Measurements from ENCODE around the gene UQCR10.

Gene UQCR10

GRCh38 chr22:29788339-29789279, 21.4 kb downstream of the UQCR10 start:
- Histone ChIP-seq H3K4me3 (ENCODE audit: low read length) (no peak overlapping the region), H3K27me3 (ENCODE audit: control insufficient read depth, insufficient read depth, low read length) (no peaks in the 10 kb centered on the region), H3K9me3 (ENCODE audit: control insufficient read depth, low read depth, low read length) (no peaks in the 10 kb centered on the region), H3K9ac (ENCODE audit: low read length) (no peak overlapping the region), H3K36me3 (ENCODE audit: control insufficient read depth, low read depth, low read length) (peaks cover 28% of the 10 kb centered on the region), H3K27ac (ENCODE audit: low read length) (no peak overlapping the region), H3K4me1 (ENCODE audit: control insufficient read depth, low read depth, low read length) (no peaks in the 10 kb centered on the region)

- H3K9ac ChIP-seq (ENCODE audit: low read length), result no peak overlapping the region
- peaks cover 28% of the 10 kb centered on the region for H3K36me3 ChIP-seq (ENCODE audit: control insufficient read depth, low read depth, low read length)
- H3K4me3 ChIP-seq (ENCODE audit: low read length), result no peak overlapping the region
- no peaks in the 10 kb centered on the region for H3K27me3 ChIP-seq (ENCODE audit: control insufficient read depth, insufficient read depth, low read length)
- no peak overlapping the region for H3K27ac ChIP-seq (ENCODE audit: low read length)
- no peaks in the 10 kb centered on the region for H3K9me3 ChIP-seq (ENCODE audit: control insufficient read depth, low read depth, low read length)
- no peaks in the 10 kb centered on the region for H3K4me1 ChIP-seq (ENCODE audit: control insufficient read depth, low read depth, low read length)
Measured at GRCh38 chr22:29790061-29790460, 22.9 kb downstream of the UQCR10 start.

GRCh38 chr22:29793396-29793795, 26.2 kb downstream of the UQCR10 start:
- Histone ChIP-seq H3K4me3 (ENCODE audit: low read length) (no peak overlapping the region), H3K27me3 (ENCODE audit: control insufficient read depth, insufficient read depth, low read length) (no peaks in the 10 kb centered on the region), H3K36me3 (ENCODE audit: control insufficient read depth, low read depth, low read length) (peaks cover 30% of the 10 kb centered on the region), H3K9ac (ENCODE audit: low read length) (no peak overlapping the region), H3K4me1 (ENCODE audit: control insufficient read depth, low read depth, low read length) (no peaks in the 10 kb centered on the region), H3K9me3 (ENCODE audit: control insufficient read depth, low read depth, low read length) (no peaks in the 10 kb centered on the region), H3K27ac (ENCODE audit: low read length) (no peak overlapping the region)

GRCh38 chr22:29795663-29796062, 28.5 kb downstream of the UQCR10 start:
- Histone ChIP-seq H3K4me3 (ENCODE audit: low read length) (no peak overlapping the region), H3K27ac (ENCODE audit: low read length) (no peak overlapping the region), H3K9ac (ENCODE audit: low read length) (no peak overlapping the region), H3K9me3 (ENCODE audit: control insufficient read depth, low read depth, low read length) (no peaks in the 10 kb centered on the region), H3K36me3 (ENCODE audit: control insufficient read depth, low read depth, low read length) (peaks cover 22% of the 10 kb centered on the region), H3K4me1 (ENCODE audit: control insufficient read depth, low read depth, low read length) (no peaks in the 10 kb centered on the region), H3K27me3 (ENCODE audit: control insufficient read depth, insufficient read depth, low read length) (no peaks in the 10 kb centered on the region)

DNA sequence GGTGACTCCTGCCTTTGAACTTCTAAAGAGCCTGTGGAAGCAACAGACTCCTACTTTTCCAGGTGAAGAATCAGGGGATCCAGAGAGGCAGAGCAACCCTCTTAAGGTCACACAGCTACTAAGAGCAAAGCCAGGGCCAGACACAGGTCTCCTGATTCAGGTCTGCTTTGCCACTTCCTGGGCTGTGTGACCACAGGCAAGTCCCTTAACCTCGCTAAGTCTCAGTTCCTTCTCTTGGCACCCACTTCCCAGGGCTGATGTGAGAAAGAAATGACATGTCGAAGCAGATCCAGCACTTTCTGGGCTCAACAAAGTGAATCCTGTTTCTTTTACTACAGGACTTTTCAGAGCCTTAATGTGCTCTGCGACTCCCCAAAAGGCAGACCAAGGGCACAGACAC, 30.2 kb downstream of the UQCR10 start:
- H3K4me3 ChIP-seq (ENCODE audit: low read length), result no peak overlapping the region
- no peaks in the 10 kb centered on the region for H3K9me3 ChIP-seq (ENCODE audit: control insufficient read depth, low read depth, low read length)
- H3K27ac ChIP-seq (ENCODE audit: low read length), result no peak overlapping the region
- H3K27me3 ChIP-seq (ENCODE audit: control insufficient read depth, insufficient read depth, low read length), result no peaks in the 10 kb centered on the region
- no peak overlapping the region for H3K9ac ChIP-seq (ENCODE audit: low read length)
- no peaks in the 10 kb centered on the region for H3K4me1 ChIP-seq (ENCODE audit: control insufficient read depth, low read depth, low read length)
- peaks cover 26% of the 10 kb centered on the region for H3K36me3 ChIP-seq (ENCODE audit: control insufficient read depth, low read depth, low read length)

DNA sequence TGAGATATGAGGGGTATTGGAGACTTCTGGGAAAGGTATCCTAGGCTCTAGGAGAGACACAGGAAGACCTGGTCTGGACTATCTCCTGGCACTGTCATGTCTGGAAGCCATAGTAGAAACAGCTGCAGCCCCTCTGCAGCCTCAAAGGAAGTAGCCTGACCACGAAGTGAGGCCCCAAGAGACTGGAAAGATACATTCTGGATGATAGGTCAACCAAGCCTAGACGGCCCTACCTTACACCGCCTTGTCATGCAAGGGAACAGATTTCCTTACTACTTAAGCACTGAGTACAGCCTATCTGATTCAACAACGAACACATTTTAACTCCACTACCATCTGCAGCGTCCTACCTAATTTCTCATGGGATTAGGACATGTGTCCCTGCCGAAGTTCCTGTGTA, 31.1 kb downstream of the UQCR10 start:
- Histone ChIP-seq H3K9ac (ENCODE audit: low read length) (no peak overlapping the region), H3K9me3 (ENCODE audit: control insufficient read depth, low read depth, low read length) (no peaks in the 10 kb centered on the region), H3K36me3 (ENCODE audit: control insufficient read depth, low read depth, low read length) (peaks cover 22% of the 10 kb centered on the region), H3K27me3 (ENCODE audit: control insufficient read depth, insufficient read depth, low read length) (no peaks in the 10 kb centered on the region), H3K4me3 (ENCODE audit: low read length) (no peak overlapping the region), H3K4me1 (ENCODE audit: control insufficient read depth, low read depth, low read length) (no peaks in the 10 kb centered on the region), H3K27ac (ENCODE audit: low read length) (no peak overlapping the region)

GRCh38 chr22:29798801-29799200, 31.6 kb downstream of the UQCR10 start:
- H3K9me3 ChIP-seq (ENCODE audit: control insufficient read depth, low read depth, low read length), result no peaks in the 10 kb centered on the region
- no peaks in the 10 kb centered on the region for H3K4me1 ChIP-seq (ENCODE audit: control insufficient read depth, low read depth, low read length)
- H3K4me3 ChIP-seq (ENCODE audit: low read length), result no peak overlapping the region
- peaks cover 27% of the 10 kb centered on the region for H3K36me3 ChIP-seq (ENCODE audit: control insufficient read depth, low read depth, low read length)
- no peak overlapping the region for H3K27ac ChIP-seq (ENCODE audit: low read length)
- no peak overlapping the region for H3K9ac ChIP-seq (ENCODE audit: low read length)
- no peaks in the 10 kb centered on the region for H3K27me3 ChIP-seq (ENCODE audit: control insufficient read depth, insufficient read depth, low read length)

GRCh38 chr22:29799217-29799680, 32.1 kb downstream of the UQCR10 start:
- H3K9me3 ChIP-seq (ENCODE audit: control insufficient read depth, low read depth, low read length), result no peaks in the 10 kb centered on the region
- no peak overlapping the region for H3K27ac ChIP-seq (ENCODE audit: low read length)
- H3K9ac ChIP-seq (ENCODE audit: low read length), result no peak overlapping the region
- no peaks in the 10 kb centered on the region for H3K27me3 ChIP-seq (ENCODE audit: control insufficient read depth, insufficient read depth, low read length)
- H3K4me3 ChIP-seq (ENCODE audit: low read length), result no peak overlapping the region
- H3K4me1 ChIP-seq (ENCODE audit: control insufficient read depth, low read depth, low read length), result no peaks in the 10 kb centered on the region
- peaks cover 31% of the 10 kb centered on the region for H3K36me3 ChIP-seq (ENCODE audit: control insufficient read depth, low read depth, low read length)

GRCh38 chr22:29801153-29801552, 34.0 kb downstream of the UQCR10 start:
- H3K36me3 ChIP-seq (ENCODE audit: control insufficient read depth, low read depth, low read length), result peaks cover 47% of the 10 kb centered on the region
- no peak overlapping the region for H3K9ac ChIP-seq (ENCODE audit: low read length)
- H3K27ac ChIP-seq (ENCODE audit: low read length), result no peak overlapping the region
- no peaks in the 10 kb centered on the region for H3K9me3 ChIP-seq (ENCODE audit: control insufficient read depth, low read depth, low read length)
- H3K27me3 ChIP-seq (ENCODE audit: control insufficient read depth, insufficient read depth, low read length), result no peaks in the 10 kb centered on the region
- H3K4me3 ChIP-seq (ENCODE audit: low read length), result no peak overlapping the region
- H3K4me1 ChIP-seq (ENCODE audit: control insufficient read depth, low read depth, low read length), result no peaks in the 10 kb centered on the region

DNA sequence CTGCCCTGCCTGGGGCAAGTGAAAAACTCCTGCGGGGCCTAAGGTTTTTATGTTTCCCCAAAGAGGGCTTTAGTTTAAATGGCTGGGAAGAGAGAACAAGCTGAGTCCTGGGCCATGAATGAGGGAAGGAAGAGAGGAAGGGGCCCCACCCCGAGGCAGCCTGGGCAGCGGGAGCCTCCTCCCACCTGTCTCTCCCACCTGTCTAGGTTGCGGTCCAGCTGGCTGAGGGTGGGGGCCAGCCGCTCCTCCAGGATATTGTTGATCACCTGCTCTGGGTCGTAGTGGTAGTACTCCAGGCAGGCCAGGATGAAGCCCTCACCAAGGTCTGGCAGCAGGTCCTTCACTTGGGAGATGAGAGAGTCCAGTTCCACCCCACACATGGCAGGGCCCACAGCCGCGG, 34.6 kb downstream of the UQCR10 start:
- H3K27ac ChIP-seq (ENCODE audit: low read length), result no peak overlapping the region
- peaks cover 49% of the 10 kb centered on the region for H3K36me3 ChIP-seq (ENCODE audit: control insufficient read depth, low read depth, low read length)
- H3K9ac ChIP-seq (ENCODE audit: low read length), result no peak overlapping the region
- H3K4me3 ChIP-seq (ENCODE audit: low read length), result no peak overlapping the region
- H3K4me1 ChIP-seq (ENCODE audit: control insufficient read depth, low read depth, low read length), result no peaks in the 10 kb centered on the region
- no peaks in the 10 kb centered on the region for H3K27me3 ChIP-seq (ENCODE audit: control insufficient read depth, insufficient read depth, low read length)
- no peaks in the 10 kb centered on the region for H3K9me3 ChIP-seq (ENCODE audit: control insufficient read depth, low read depth, low read length)

GRCh38 chr22:29803190-29803589, 36.0 kb downstream of the UQCR10 start:
- Histone ChIP-seq H3K9ac (ENCODE audit: low read length) (no peak overlapping the region), H3K36me3 (ENCODE audit: control insufficient read depth, low read depth, low read length) (peaks cover 55% of the 10 kb centered on the region)

GRCh38 chr22:29804985-29805384, 37.8 kb downstream of the UQCR10 start:
- H3K36me3 ChIP-seq (ENCODE audit: control insufficient read depth, low read depth, low read length), result peaks cover 52% of the 10 kb centered on the region
- H3K9me3 ChIP-seq (ENCODE audit: control insufficient read depth, low read depth, low read length), result no peaks in the 10 kb centered on the region
- H3K9ac ChIP-seq (ENCODE audit: low read length), result no peak overlapping the region
- H3K4me1 ChIP-seq (ENCODE audit: control insufficient read depth, low read depth, low read length), result no peaks in the 10 kb centered on the region
- H3K27me3 ChIP-seq (ENCODE audit: control insufficient read depth, insufficient read depth, low read length), result no peaks in the 10 kb centered on the region
- no peak overlapping the region for H3K27ac ChIP-seq (ENCODE audit: low read length)
- no peak overlapping the region for H3K4me3 ChIP-seq (ENCODE audit: low read length)

More at GRCh38 chr22:29803190-29803589, 36.0 kb downstream of the UQCR10 start:
- no peaks in the 10 kb centered on the region for H3K4me1 ChIP-seq (ENCODE audit: control insufficient read depth, low read depth, low read length)
- no peak overlapping the region for H3K27ac ChIP-seq (ENCODE audit: low read length)
- H3K27me3 ChIP-seq (ENCODE audit: control insufficient read depth, insufficient read depth, low read length), result no peaks in the 10 kb centered on the region
- no peaks in the 10 kb centered on the region for H3K9me3 ChIP-seq (ENCODE audit: control insufficient read depth, low read depth, low read length)
- no peak overlapping the region for H3K4me3 ChIP-seq (ENCODE audit: low read length)
